ENCODE results near the gene KLK6. TPM values are rescaled to one million over a fixed set of nuclear protein-coding genes. Genes with fewer than 3 reads are reported as not detected.

Gene KLK6
- total RNA-seq, 2 donors from 2014 or later: not detected

DNA sequence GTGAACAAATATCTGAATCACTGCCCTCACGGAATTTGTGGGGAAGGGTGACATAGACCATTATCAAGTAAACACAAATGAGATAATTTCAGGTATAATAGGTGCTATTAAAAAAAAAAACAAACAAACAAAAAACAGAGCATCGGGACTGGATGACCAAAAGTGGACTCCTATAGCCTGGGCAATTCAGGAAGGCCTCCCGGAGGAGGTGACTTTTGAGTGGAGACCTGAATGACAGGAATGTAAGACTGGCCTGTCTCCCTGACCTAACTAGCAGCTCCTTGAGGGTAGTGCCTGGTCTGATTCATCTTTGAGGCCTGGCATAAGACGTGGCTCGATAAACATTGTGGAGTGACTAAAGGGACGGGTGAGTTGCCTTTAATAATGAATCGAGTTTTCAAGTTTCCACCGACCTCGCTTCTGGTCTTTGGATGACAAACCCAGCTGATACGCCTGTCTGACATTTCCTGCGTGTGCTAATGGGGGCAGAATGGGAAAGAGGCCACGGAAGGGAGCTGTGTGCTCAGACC lies 43.3 kb upstream of the KLK6 start:
- no peak overlapping the region for H3K27ac ChIP-seq
- no peak overlapping the region for H3K4me3 ChIP-seq
- TF ChIP-seq, protein P1, sequence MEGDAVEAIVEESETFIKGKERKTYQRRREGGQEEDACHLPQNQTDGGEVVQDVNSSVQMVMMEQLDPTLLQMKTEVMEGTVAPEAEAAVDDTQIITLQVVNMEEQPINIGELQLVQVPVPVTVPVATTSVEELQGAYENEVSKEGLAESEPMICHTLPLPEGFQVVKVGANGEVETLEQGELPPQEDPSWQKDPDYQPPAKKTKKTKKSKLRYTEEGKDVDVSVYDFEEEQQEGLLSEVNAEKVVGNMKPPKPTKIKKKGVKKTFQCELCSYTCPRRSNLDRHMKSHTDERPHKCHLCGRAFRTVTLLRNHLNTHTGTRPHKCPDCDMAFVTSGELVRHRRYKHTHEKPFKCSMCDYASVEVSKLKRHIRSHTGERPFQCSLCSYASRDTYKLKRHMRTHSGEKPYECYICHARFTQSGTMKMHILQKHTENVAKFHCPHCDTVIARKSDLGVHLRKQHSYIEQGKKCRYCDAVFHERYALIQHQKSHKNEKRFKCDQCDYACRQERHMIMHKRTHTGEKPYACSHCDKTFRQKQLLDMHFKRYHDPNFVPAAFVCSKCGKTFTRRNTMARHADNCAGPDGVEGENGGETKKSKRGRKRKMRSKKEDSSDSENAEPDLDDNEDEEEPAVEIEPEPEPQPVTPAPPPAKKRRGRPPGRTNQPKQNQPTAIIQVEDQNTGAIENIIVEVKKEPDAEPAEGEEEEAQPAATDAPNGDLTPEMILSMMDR (IDR thresholded peaks at IDR 0.05): no peak
- DNase-seq (ENCODE audit: low spot score): no peak
- ATAC-seq (ENCODE audit: insufficient number of reproducible peaks, low FRiP score, low read depth): no peak
- H3K36me3 ChIP-seq: no peaks in the 10 kb centered on the region
- H3K27me3 ChIP-seq (replicated peaks; ENCODE audit: insufficient read depth): no peaks in the 10 kb centered on the region
- no peaks in the 10 kb centered on the region for H3K9me3 ChIP-seq
- H3K4me1 ChIP-seq (ENCODE audit: control insufficient read depth in 1 of 2, low read depth in 2 of 2): peaks cover 0 to 5% of the 10 kb centered on the region in 2 donors

- H3K27ac ChIP-seq: no peak overlapping the region
- TF ChIP-seq, protein P1 (IDR thresholded peaks at IDR 0.05): no peak
- H3K4me3 ChIP-seq: no peak overlapping the region
- no peaks in the 10 kb centered on the region for H3K27me3 ChIP-seq (replicated peaks; ENCODE audit: insufficient read depth)
- no peaks in the 10 kb centered on the region for H3K36me3 ChIP-seq
- no peak for DNase-seq (ENCODE audit: low spot score)
- ATAC-seq (ENCODE audit: insufficient number of reproducible peaks, low FRiP score, low read depth): no peak
- H3K4me1 ChIP-seq (ENCODE audit: control insufficient read depth in 1 of 2, low read depth in 2 of 2): no peaks in the 10 kb centered on the region
- H3K9me3 ChIP-seq: no peaks in the 10 kb centered on the region
These were observed 40.8 kb upstream of the KLK6 start for GRCh38 chr19:51010066-51010795.

GRCh38 chr19:51009061-51009891 lies 39.9 kb upstream of the KLK6 start:
- Histone ChIP-seq H3K27ac (no peak overlapping the region), H3K27me3 (replicated peaks; ENCODE audit: insufficient read depth) (no peaks in the 10 kb centered on the region), H3K9me3 (no peaks in the 10 kb centered on the region), H3K36me3 (no peaks in the 10 kb centered on the region), H3K4me3 (no peak overlapping the region), H3K4me1 (ENCODE audit: control insufficient read depth in 1 of 2, low read depth in 2 of 2) (no peaks in the 10 kb centered on the region)
- no peak for ATAC-seq (ENCODE audit: insufficient number of reproducible peaks, low FRiP score, low read depth)
- TF ChIP-seq, protein P1 (IDR thresholded peaks at IDR 0.05): no peak
- DNase-seq (ENCODE audit: low spot score): no peak

GRCh38 chr19:51007488-51007887 lies 38.1 kb upstream of the KLK6 start:
- TF ChIP-seq, protein P1 (IDR thresholded peaks at IDR 0.05): no peak
- no peaks in the 10 kb centered on the region for H3K4me1 ChIP-seq (ENCODE audit: control insufficient read depth in 1 of 2, low read depth in 2 of 2)
- H3K9me3 ChIP-seq: no peaks in the 10 kb centered on the region
- no peak overlapping the region for H3K4me3 ChIP-seq
- H3K27ac ChIP-seq: no peak overlapping the region
- no peaks in the 10 kb centered on the region for H3K27me3 ChIP-seq (replicated peaks; ENCODE audit: insufficient read depth)
- H3K36me3 ChIP-seq: no peaks in the 10 kb centered on the region
- ATAC-seq (ENCODE audit: insufficient number of reproducible peaks, low FRiP score, low read depth): no peak
- DNase-seq (ENCODE audit: low spot score): no peak

- Histone ChIP-seq H3K27me3 (replicated peaks; ENCODE audit: insufficient read depth) (no peaks in the 10 kb centered on the region), H3K4me3 (no peak overlapping the region), H3K27ac (no peak overlapping the region), H3K4me1 (ENCODE audit: control insufficient read depth in 1 of 2, low read depth in 2 of 2) (no peaks in the 10 kb centered on the region), H3K36me3 (no peaks in the 10 kb centered on the region), H3K9me3 (no peaks in the 10 kb centered on the region)
- ATAC-seq (ENCODE audit: insufficient number of reproducible peaks, low FRiP score, low read depth): no peak
- DNase-seq (ENCODE audit: low spot score): no peak
- TF ChIP-seq, protein P1 (IDR thresholded peaks at IDR 0.05): no peak
These were observed 37.0 kb upstream of the KLK6 start for GRCh38 chr19:51006406-51006805.
